ENCODE data around the gene FHAD1.
"Not testable (repeated sequence)": the region's sequence is repeated elsewhere in the genome, so short reads cannot be mapped to it uniquely, and the experiment has no call there.

FHAD1 gene

GRCh38 chr1:15277447-15277838 is 30.4 kb downstream of the FHAD1 start:
- DNase-seq = no peak

GRCh38 chr1:15277933-15278332 is 30.9 kb downstream of the FHAD1 start:
- no peak for DNase-seq

GRCh38 chr1:15279576-15280230 is 32.7 kb downstream of the FHAD1 start:
- DNase-seq = no peak

- no peak for DNase-seq
Observed at GRCh38 chr1:15280416-15280815, 33.4 kb downstream of the FHAD1 start.

- DNase-seq = no peak
Observed at GRCh38 chr1:15282038-15282437, 35.0 kb downstream of the FHAD1 start.

- DNase-seq = no peak
Observed at GRCh38 chr1:15282810-15283474, 35.9 kb downstream of the FHAD1 start.

GRCh38 chr1:15283526-15283925 is 36.5 kb downstream of the FHAD1 start:
- DNase-seq = no peak

- DNase-seq = no peak
Observed at GRCh38 chr1:15286452-15286851, 39.4 kb downstream of the FHAD1 start.

- DNase-seq = no peak
Observed at GRCh38 chr1:15287035-15287979, 40.3 kb downstream of the FHAD1 start.

GRCh38 chr1:15288173-15288926 is 41.3 kb downstream of the FHAD1 start:
- DNase-seq = no peak

GRCh38 chr1:15289251-15289651 is 42.2 kb downstream of the FHAD1 start:
- no peak for DNase-seq

- DNase-seq = peak; percentile 32
Observed at GRCh38 chr1:15290382-15290781, 43.4 kb downstream of the FHAD1 start.

- no peak for DNase-seq
Observed at GRCh38 chr1:15295696-15296095, 48.7 kb downstream of the FHAD1 start.

- DNase-seq = no peak
Observed at GRCh38 chr1:15296585-15297321, 49.7 kb downstream of the FHAD1 start.

- DNase-seq = not testable (repeated sequence)
Observed at GRCh38 chr1:15297975-15298374, 51.0 kb downstream of the FHAD1 start.

GRCh38 chr1:15299179-15299578 is 52.2 kb downstream of the FHAD1 start:
- DNase-seq = no peak

- DNase-seq = no peak
Observed at GRCh38 chr1:15299806-15300205, 52.8 kb downstream of the FHAD1 start.

GRCh38 chr1:15303935-15304334 is 56.9 kb downstream of the FHAD1 start:
- DNase-seq = no peak

GRCh38 chr1:15304708-15305467 is 57.9 kb downstream of the FHAD1 start:
- no peak for DNase-seq

GRCh38 chr1:15305468-15305770 is 58.4 kb downstream of the FHAD1 start:
- peak; percentile 60 for DNase-seq

- not testable (repeated sequence) for DNase-seq
Observed at GRCh38 chr1:15306352-15306751, 59.3 kb downstream of the FHAD1 start.
